ENCODE results near the gene UBE2V1. TPM values are rescaled to one million over a fixed set of nuclear protein-coding genes. Genes with fewer than 3 reads are reported as not detected.

The UBE2V1 gene
- total and polyA plus RNA-seq, 2 of the 13 experiments (the other 11 are each of a cell fraction or from before 2014, with no cell fraction given), result 81.3 to 132 TPM

- TF ChIP-seq ZHX1 (CRISPR knock-in tag; IDR thresholded peaks at IDR 0.05; ENCODE audit: low read depth) (peak; percentile 90), E2F1 (CRISPR knock-in tag; IDR thresholded peaks at IDR 0.05) (no peak; the same call in 1 of the 2 replicates), ZSCAN25 (CRISPR knock-in tag; IDR thresholded peaks at IDR 0.05) (no peak), SMAD1 (CRISPR knock-in tag; IDR thresholded peaks at IDR 0.05; ENCODE audit: borderline replicate concordance, low read depth) (peak; percentile 94; the same call in 1 of the 2 replicates), ZNF546 (CRISPR knock-in tag; conservative IDR thresholded peaks at IDR 0.05) (peak; percentile 98; the same call in 1 of the 2 replicates), SMAD3 (CRISPR knock-in tag; IDR thresholded peaks at IDR 0.05) (peak; percentile 92), ZNF138 (CRISPR knock-in tag; IDR thresholded peaks at IDR 0.05; ENCODE audit: low read depth) (peak; percentile 98), ZC3H13 (CRISPR knock-in tag; IDR thresholded peaks at IDR 0.05) (peak; percentile 81), DMAP1 (CRISPR knock-in tag; IDR thresholded peaks at IDR 0.05) (peak; percentile 77), MEIS1 (CRISPR knock-in tag; IDR thresholded peaks at IDR 0.05; ENCODE audit: borderline replicate concordance) (peak; percentile 95), ZNF709 (CRISPR knock-in tag; IDR thresholded peaks at IDR 0.05) (peak; percentile 98), FOXM1 (CRISPR knock-in tag; IDR thresholded peaks at IDR 0.05) (no peak), ZBTB43 (CRISPR knock-in tag; conservative IDR thresholded peaks at IDR 0.05) (peak; percentile 89), ZNF576 (CRISPR knock-in tag; IDR thresholded peaks at IDR 0.05) (0 out of 2 replicates have a peak, but pooled peaks have one; percentile 80), REST (IDR thresholded peaks at IDR 0.05; ENCODE audit: borderline replicate concordance in 1 of 2, low read depth in 1 of 2, low read length in 2 of 2) (peak in 1 of 2 experiments; percentile 47; a peak in 1 of 4 replicates), ZNF841 (CRISPR knock-in tag; IDR thresholded peaks at IDR 0.05; ENCODE audit: borderline replicate concordance) (no peak; the same call in 1 of the 2 replicates), ZNF616 (CRISPR knock-in tag; IDR thresholded peaks at IDR 0.05; ENCODE audit: low read depth) (peak; percentile 97), TBL1XR1 (IDR thresholded peaks at IDR 0.05; ENCODE audit: borderline replicate concordance, low read length, partially characterized antibody) (peak; percentile 46), ZNF879 (CRISPR knock-in tag; IDR thresholded peaks at IDR 0.05) (peak; percentile 96; the same call in 1 of the 2 replicates)
Observed at GRCh38 chr20:50153500-50154377, 40.8 kb upstream of the UBE2V1 start, which contains the start of gene PEDS1 (continued).
